CD4-positive, alpha-beta T cell treated with Interleukin-10 for 1 hour (primary cell): Measurements from ENCODE around the gene FOS.
"Not testable (repeated sequence)": the region's sequence is repeated elsewhere in the genome, so short reads cannot be mapped to it uniquely, and the experiment has no call there.

Source experiments
- DNase-seq: peaks from one replicate; pipeline ENCODE4 v3.0.0-alpha.2; 2020

The FOS gene

GRCh38 chr14:75278422-75279152 lies at the start of gene FOS:
Gene FOS (plus strand): TSS chr14:75278828. CDS start chr14:75278983, 155 bp downstream.
- peak; percentile 98 for DNase-seq

GRCh38 chr14:75229661-75230139 lies 48.9 kb upstream of the FOS start:
- no peak for DNase-seq

DNA sequence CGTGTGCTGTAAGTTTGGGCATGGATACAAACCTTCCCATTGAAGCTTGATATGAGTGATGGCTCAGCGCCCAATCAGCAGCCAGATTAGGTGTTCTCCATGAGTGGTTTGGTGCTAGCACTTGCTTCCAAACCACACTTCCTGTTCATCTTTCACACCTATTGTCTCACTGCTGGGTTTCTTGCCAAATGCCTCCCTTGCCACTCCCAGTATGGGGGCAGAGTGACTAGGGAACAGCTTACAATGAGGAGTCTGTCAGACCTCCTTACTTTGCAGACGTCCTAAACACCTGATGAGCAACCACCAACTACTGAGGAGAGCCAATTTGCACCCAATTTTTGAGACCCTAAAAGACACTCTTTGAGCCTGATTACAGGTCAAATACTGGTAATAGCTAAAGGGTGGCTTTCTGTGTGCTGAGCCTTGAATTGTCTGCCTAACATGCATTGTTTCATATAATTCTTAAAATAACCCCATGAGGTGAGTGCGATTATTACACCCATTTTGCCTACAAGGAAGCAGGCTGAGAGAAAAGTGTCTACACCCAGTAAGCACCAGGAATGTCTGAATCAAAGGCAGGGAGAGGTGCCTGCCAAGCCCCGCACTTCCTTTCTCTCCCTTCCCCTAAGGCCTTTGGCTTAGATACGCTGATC lies 48.4 kb upstream of the FOS start:
- DNase-seq = peak; percentile 77

- no peak for DNase-seq
Measured at GRCh38 chr14:75231320-75231719, 47.3 kb upstream of the FOS start.

DNA sequence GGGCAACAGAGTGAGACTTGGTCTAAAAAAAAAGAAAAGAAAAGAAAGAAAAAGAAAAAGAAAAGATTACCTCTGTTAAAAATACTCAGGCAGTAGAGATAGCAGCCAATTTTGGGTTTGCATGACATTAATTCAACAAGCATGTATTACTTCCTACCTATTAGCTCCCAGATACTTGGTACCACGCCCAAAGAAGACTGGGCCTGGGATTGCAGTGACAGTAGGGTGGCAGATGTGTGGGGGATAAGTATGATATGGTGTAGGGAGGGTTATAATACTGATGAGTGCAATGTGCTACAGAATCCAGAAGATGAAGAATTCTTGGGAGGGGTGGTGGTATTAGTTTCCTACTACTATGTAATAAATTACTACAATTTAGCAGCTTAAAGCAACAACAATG lies 46.4 kb upstream of the FOS start:
- DNase-seq = no peak

- DNase-seq = peak; percentile 83
Measured at GRCh38 chr14:75232597-75232996, 46.0 kb upstream of the FOS start.

GRCh38 chr14:75234173-75235115 lies 44.2 kb upstream of the FOS start:
- DNase-seq = no peak

GRCh38 chr14:75235198-75235597 lies 43.4 kb upstream of the FOS start:
- not testable (repeated sequence) for DNase-seq

- no peak for DNase-seq
Measured at GRCh38 chr14:75236467-75236866, 42.2 kb upstream of the FOS start.

- DNase-seq = no peak
Measured at GRCh38 chr14:75236901-75237419, 41.7 kb upstream of the FOS start.

DNA sequence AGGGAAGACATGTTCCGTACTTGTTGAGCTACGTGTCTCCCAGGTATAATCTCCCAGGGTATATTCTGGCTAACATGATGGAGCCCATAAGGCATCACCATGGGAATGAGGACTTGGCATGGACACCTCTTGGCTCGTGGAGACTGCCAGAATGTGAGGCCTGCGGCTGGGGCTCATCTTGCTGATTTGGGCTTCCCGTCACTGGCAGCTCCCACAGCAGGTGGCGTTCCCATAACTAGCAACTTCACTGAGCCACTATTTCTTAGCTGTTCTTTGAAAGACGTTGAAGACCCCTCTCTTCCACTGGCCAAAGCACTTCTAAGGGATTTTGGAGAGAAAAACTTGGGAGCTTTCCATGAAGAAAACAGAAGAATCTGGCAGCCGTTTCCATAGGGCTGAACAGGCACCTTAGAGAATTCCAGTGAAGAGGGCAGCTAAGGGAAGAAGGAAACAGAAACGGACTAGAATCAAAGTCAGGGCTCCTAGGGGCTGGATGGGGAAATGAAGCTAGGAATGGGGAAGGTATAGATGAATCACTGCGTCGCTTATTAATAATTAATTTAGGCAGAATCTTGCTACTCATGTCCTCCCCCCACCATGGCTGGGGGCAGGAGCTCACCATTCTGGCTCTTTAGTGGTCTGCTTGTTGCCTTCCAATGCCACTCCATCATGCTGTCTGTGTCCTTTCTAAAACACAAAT lies 39.7 kb upstream of the FOS start:
- DNase-seq = no peak

DNA sequence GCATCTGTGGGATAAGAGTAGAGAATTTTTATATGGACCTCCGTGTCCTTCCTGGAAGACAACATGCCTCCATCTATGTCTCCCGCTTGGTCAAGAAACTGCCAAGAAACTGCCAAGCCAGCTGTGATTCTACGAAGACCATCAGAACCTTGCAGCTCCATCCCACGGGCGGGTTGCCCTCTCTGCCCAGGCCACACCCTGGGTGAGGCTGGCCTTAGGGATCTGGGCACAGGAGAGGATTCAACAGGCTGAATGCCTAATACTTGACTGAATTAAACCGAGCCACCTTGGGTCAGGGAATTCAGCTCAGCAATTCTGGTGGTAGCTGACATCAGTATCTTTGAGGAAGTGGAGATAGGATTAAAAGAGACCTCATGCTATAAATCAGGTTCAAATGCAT lies 37.8 kb upstream of the FOS start:
- no peak for DNase-seq

GRCh38 chr14:75242546-75243273 lies 35.9 kb upstream of the FOS start:
- DNase-seq = no peak

DNA sequence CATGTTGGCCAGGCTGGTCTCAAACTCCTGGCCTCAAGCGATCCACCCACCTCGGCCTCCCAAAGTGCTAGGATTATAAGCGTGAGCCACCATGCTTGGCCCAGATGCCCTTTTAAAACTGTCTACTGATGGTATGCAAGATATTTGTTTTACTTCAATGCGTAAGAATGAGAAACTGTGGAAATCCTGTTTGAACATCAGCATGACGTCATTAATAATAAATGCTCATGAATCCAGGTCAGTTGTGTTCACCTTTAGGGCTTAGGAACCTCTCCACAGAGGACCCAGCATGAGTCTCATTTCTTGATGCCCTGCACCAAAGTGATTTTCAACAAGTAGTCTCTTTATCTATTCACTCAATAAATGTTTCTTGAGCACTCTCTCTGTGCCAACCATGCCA lies 34.5 kb upstream of the FOS start:
- DNase-seq = no peak

GRCh38 chr14:75246546-75247285 lies 31.9 kb upstream of the FOS start:
- DNase-seq = no peak

GRCh38 chr14:75247286-75247922 lies 31.2 kb upstream of the FOS start:
- DNase-seq = peak; percentile 88

DNA sequence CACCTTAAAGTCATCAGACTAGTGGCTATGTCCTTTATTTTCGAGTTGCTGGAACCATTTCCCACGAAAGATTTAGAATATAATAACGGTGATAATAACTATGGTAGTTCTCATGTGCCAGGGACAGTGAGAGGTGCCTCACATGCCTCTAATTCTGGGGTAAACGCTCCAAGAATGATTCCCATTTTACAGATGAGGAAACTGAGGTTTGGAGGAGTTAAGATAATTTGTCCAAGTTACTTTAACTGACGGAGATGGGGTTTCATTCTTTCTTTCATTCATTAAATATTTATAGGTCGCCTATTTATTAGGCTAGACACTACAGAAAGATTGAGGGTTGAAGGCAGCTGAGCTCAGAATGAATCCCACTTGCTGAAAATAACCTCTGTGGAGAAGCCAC lies 30.7 kb upstream of the FOS start:
- no peak for DNase-seq

GRCh38 chr14:75249251-75249957 lies 29.2 kb upstream of the FOS start:
- DNase-seq = peak; percentile 93

DNA sequence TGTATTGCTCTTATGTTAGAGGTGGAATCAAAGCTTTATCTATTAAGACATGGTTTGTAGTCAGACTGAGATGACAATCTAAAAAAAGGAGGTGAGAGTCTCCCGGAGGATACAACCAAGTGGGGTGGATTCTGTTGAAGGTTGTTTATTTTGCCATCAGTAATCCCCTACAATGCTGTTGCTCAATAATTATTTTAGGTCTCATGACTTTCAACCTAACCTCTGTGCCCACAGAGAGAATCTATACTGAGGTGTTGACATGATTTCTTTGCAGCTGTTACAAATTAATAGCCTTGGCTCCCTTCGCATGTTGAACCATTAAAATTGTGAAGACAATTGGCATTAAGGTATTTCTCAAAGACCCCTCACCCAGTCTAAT lies 28.7 kb upstream of the FOS start:
- no peak for DNase-seq

DNA sequence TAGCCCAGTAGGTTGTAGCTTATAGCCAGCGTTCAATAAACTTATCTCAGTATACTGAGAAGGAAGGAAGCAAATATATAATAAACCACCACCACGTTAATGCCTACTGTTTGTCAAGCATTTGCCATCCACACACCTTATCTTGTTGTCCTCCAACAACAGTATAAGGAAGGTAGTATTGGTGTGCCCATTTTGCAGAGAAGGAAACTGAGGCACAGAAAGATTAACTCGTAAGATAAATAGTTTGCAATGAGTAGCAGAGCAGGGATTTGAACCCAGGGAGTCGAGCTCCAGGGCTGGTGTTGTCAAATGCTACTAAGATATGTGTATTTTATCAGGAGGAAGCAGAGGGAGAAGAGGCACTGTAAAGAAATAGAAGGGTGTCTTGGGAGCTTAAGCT lies 27.8 kb upstream of the FOS start:
- no peak for DNase-seq
